DMS53 treated with DMSO at 0.1 percent for 48 hours (cell line): Measurements from ENCODE around the gene RPS27L.
"Not testable (repeated sequence)": the region's sequence is repeated elsewhere in the genome, so short reads cannot be mapped to it uniquely, and the experiment has no call there.

Experiments used
- DNase-seq: peaks from one replicate; lab custom pipeline; 2025; ENCODE audit not compliant: unreplicated experiment; lab: John Stamatoyannopoulos, UW

Gene RPS27L

GRCh38 chr15:63145426-63145825 lies 11.9 kb downstream of the RPS27L start:
- no peak for DNase-seq

GRCh38 chr15:63140936-63141335 lies 16.3 kb downstream of the RPS27L start:
- DNase-seq, result no peak

- DNase-seq, result no peak
These were observed 20.5 kb downstream of the RPS27L start for GRCh38 chr15:63136742-63137141.

GRCh38 chr15:63135804-63136203 lies 21.5 kb downstream of the RPS27L start:
- no peak for DNase-seq

GRCh38 chr15:63135281-63135680 lies 22.0 kb downstream of the RPS27L start:
- no peak for DNase-seq

- no peak for DNase-seq
These were observed 22.9 kb downstream of the RPS27L start for GRCh38 chr15:63134245-63134985.

GRCh38 chr15:63133786-63134185 lies 23.5 kb downstream of the RPS27L start:
- DNase-seq, result no peak

- no peak for DNase-seq
These were observed 30.6 kb downstream of the RPS27L start for GRCh38 chr15:63126726-63127125.

- DNase-seq, result no peak
These were observed 32.8 kb downstream of the RPS27L start for GRCh38 chr15:63124506-63124905.

GRCh38 chr15:63122002-63122875 lies 35.0 kb downstream of the RPS27L start:
- DNase-seq, result peak; percentile 25

GRCh38 chr15:63121382-63122001 lies 35.8 kb downstream of the RPS27L start, which contains the start of gene LACTB:
Gene LACTB (plus strand): TSS chr15:63121861. CDS start chr15:63121872, 11 bp downstream.
- peak; percentile 50 for DNase-seq

- no peak for DNase-seq
These were observed 38.4 kb downstream of the RPS27L start for GRCh38 chr15:63118854-63119253.

- DNase-seq, result no peak
These were observed 42.8 kb downstream of the RPS27L start for GRCh38 chr15:63114465-63114864.

GRCh38 chr15:63112871-63113270 lies 44.4 kb downstream of the RPS27L start:
- DNase-seq, result no peak

GRCh38 chr15:63111481-63111880 lies 45.8 kb downstream of the RPS27L start:
- no peak for DNase-seq

GRCh38 chr15:63110428-63111026 lies 46.8 kb downstream of the RPS27L start:
- DNase-seq, result no peak

- no peak for DNase-seq
These were observed 47.4 kb downstream of the RPS27L start for GRCh38 chr15:63109920-63110319.

GRCh38 chr15:63109498-63109897 lies 47.8 kb downstream of the RPS27L start:
- DNase-seq, result no peak

GRCh38 chr15:63107895-63108546 lies 49.3 kb downstream of the RPS27L start:
- DNase-seq, result no peak

- DNase-seq, result not testable (repeated sequence)
These were observed 51.9 kb downstream of the RPS27L start for GRCh38 chr15:63105354-63105753.

GRCh38 chr15:63104727-63105126 lies 52.5 kb downstream of the RPS27L start:
- no peak for DNase-seq
